H1 (cell line): ENCODE data around the gene CPPED1. TPM values are rescaled to one million over a fixed set of nuclear protein-coding genes. Genes with fewer than 3 reads are reported as not detected.

Source experiments
- CTCF ChIA-PET: fragments of 300-600 bp; sonication (Branson Sonifier 250); formaldehyde crosslinking; loops from one replicate; lab custom pipeline; 2021; ENCODE audit not compliant: partially characterized antibody; lab: Charles Lee
- POLR2A ChIA-PET: fragments of 300-600 bp; sonication (Branson Sonifier 250); formaldehyde crosslinking; loops from one replicate; lab custom pipeline; 2021; ENCODE audit warnings: inconsistent platforms; ENCODE audit not compliant: partially characterized antibody; lab: Charles Lee
- DNase-seq, 2 experiments: peaks; one replicate each; pipeline versions ENCODE4 v3.0.0 to v3.0.0-alpha.2; 2010 to 2022; ENCODE audit warnings: low spot score in 2 of 2, low read depth in 1 of 2, mixed read lengths in 1 of 2
- FAIRE-seq: peaks from 2 replicates; lab custom pipeline; 2011; peaks lifted over from hg19 to GRCh38; lab: Jason Lieb, UNC
- H2AFZ ChIP-seq: 2 replicates; pipeline ENCODE4 v1.8.1; 2012; ENCODE audit warnings: low read length, inconsistent platforms
- H2AK5ac ChIP-seq: 2 replicates; pipeline ENCODE4 v1.6.1; 2013; ENCODE audit warnings: low read depth, low read length
- H2BK120ac ChIP-seq: replicated peaks from 2 replicates; pipeline ENCODE3; 2013; ENCODE audit warnings: low read depth, low read length, inconsistent platforms
- H2BK12ac ChIP-seq: 2 replicates; pipeline ENCODE4 v1.6.1; 2013; ENCODE audit warnings: low read depth, low read length
- H2BK15ac ChIP-seq: 2 replicates; pipeline ENCODE4 v1.6.1; 2013; ENCODE audit warnings: low read length
- H2BK20ac ChIP-seq: 2 replicates; pipeline ENCODE4 v1.6.1; 2013; ENCODE audit warnings: low read length
- H2BK5ac ChIP-seq: 2 replicates; pipeline ENCODE4 v1.6.1; 2013; ENCODE audit warnings: low read depth, low read length
- H3K14ac ChIP-seq: 2 replicates; pipeline ENCODE4 v1.6.1; 2013; ENCODE audit warnings: inconsistent platforms; ENCODE audit not compliant: insufficient read length
- H3K18ac ChIP-seq: 2 replicates; pipeline ENCODE4 v1.6.1; 2013; ENCODE audit warnings: low read length; ENCODE audit errors: extremely low read depth
- H3K23ac ChIP-seq: 2 replicates; pipeline ENCODE4 v1.6.1; 2013; ENCODE audit warnings: inconsistent platforms; ENCODE audit not compliant: insufficient read length
- H3K23me2 ChIP-seq: 2 replicates; pipeline ENCODE4 v1.6.1; 2013; ENCODE audit warnings: low read depth, low read length
- H3K27ac ChIP-seq: 2 replicates; pipeline ENCODE4 v1.6.1; 2011; ENCODE audit warnings: low read depth, low read length, inconsistent platforms
- H3K27me3 ChIP-seq, 4 experiments: replicated peaks in 1 of 4; 1 replicate in 1 of 4; 2 replicates in 3 of 4; pipeline versions ENCODE4 v1.6.1 to v1.8.1; 2011 to 2013; ENCODE audit warnings: low read length in 3 of 4, mild to moderate bottlenecking in 3 of 4, inconsistent platforms in 2 of 4, mixed read lengths in 2 of 4, moderate library complexity in 1 of 4; ENCODE audit not compliant: control insufficient read depth in 3 of 4, insufficient read depth in 3 of 4; ENCODE audit errors: extremely low read depth in 1 of 4
- H3K36me3 ChIP-seq, 4 experiments: 2 replicates each; pipeline versions ENCODE4 v1.6.1 to v1.8.1; 2011 to 2013; ENCODE audit warnings: mild to moderate bottlenecking in 4 of 4, low read length in 3 of 4, moderate library complexity in 2 of 4, control low read depth in 1 of 4, inconsistent platforms in 1 of 4; ENCODE audit not compliant: insufficient read depth in 4 of 4, control insufficient read depth in 2 of 4
- H3K4ac ChIP-seq: replicated peaks from 2 replicates; pipeline ENCODE3; 2013; ENCODE audit warnings: low read length, low read depth, mixed read lengths, inconsistent platforms; ENCODE audit not compliant: insufficient read length
- H3K4me1 ChIP-seq, 4 experiments: replicated peaks in 1 of 4; 1 replicate in 1 of 4; 2 replicates in 3 of 4; pipeline versions ENCODE4 v1.6.1 to v1.8.1; 2011 to 2013; ENCODE audit warnings: low read length in 3 of 4, inconsistent platforms in 2 of 4, mixed read lengths in 1 of 4; ENCODE audit not compliant: insufficient read depth in 4 of 4, control insufficient read depth in 3 of 4
- H3K4me2 ChIP-seq, 2 experiments: 2 replicates each; pipeline versions ENCODE4 v1.6.1 to v1.8.1; 2011 to 2013; ENCODE audit warnings: low read depth in 2 of 2, low read length in 2 of 2, control low read depth in 1 of 2, inconsistent platforms in 1 of 2, mild to moderate bottlenecking in 1 of 2; ENCODE audit not compliant: insufficient read depth in 1 of 2
- H3K4me3 ChIP-seq, 4 experiments: fragments of 200-600, 300-600 bp in 1 of 4; sonication (generic), shearing (Covaris generic), sonication (Bioruptor Twin) in 1 of 4; 2 replicates each; pipeline versions ENCODE4 v1.5.1 to v1.8.1; 2011 to 2016; ENCODE audit warnings: low read length in 4 of 4, low read depth in 3 of 4, control low read depth in 2 of 4, inconsistent platforms in 2 of 4, mild to moderate bottlenecking in 2 of 4, mixed read lengths in 1 of 4, moderate library complexity in 1 of 4; ENCODE audit not compliant: insufficient read depth in 2 of 4; ENCODE audit errors: extremely low read depth in 1 of 4
- H3K56ac ChIP-seq: replicated peaks from 2 replicates; pipeline ENCODE3; 2013; ENCODE audit warnings: low read depth, mild to moderate bottlenecking, mixed read lengths, low read length, inconsistent platforms; ENCODE audit not compliant: insufficient read length
- H3K79me1 ChIP-seq: 2 replicates; pipeline ENCODE4 v1.6.1; 2013; ENCODE audit warnings: low read depth, low read length, control low read depth
- H3K79me2 ChIP-seq, 2 experiments: 2 replicates each; pipeline versions ENCODE4 v1.6.1 to v1.8.1; 2012 to 2013; ENCODE audit warnings: low read length in 2 of 2, mild to moderate bottlenecking in 2 of 2, inconsistent platforms in 1 of 2; ENCODE audit not compliant: insufficient read depth in 2 of 2, control insufficient read depth in 1 of 2
- H3K9ac ChIP-seq, 4 experiments: replicated peaks in 1 of 4; 1 replicate in 1 of 4; 2 replicates in 3 of 4; pipeline versions ENCODE4 v1.6.1 to v1.8.1; 2011 to 2013; ENCODE audit warnings: low read depth in 3 of 4, low read length in 3 of 4, control low read depth in 2 of 4, mild to moderate bottlenecking in 2 of 4, moderate library complexity in 2 of 4, inconsistent platforms in 1 of 4; ENCODE audit errors: extremely low read depth in 1 of 4
- H3K9me3 ChIP-seq, 2 experiments: 2 replicates each; pipeline versions ENCODE4 v1.6.1 to v1.8.1; 2012 to 2013; ENCODE audit warnings: mild to moderate bottlenecking in 2 of 2, moderate library complexity in 2 of 2, control low read depth in 1 of 2, inconsistent platforms in 1 of 2, low read depth in 1 of 2, low read length in 1 of 2, mixed read lengths in 1 of 2; ENCODE audit not compliant: insufficient read depth in 2 of 2
- H4K20me1 ChIP-seq, 2 experiments: replicated peaks in 1 of 2; 2 replicates each; pipeline versions ENCODE3 to v1.8.1; 2011 to 2013; ENCODE audit warnings: inconsistent platforms in 2 of 2, low read length in 2 of 2, mild to moderate bottlenecking in 1 of 2; ENCODE audit not compliant: insufficient read depth in 2 of 2, control insufficient read depth in 1 of 2
- H4K5ac ChIP-seq: 2 replicates; pipeline ENCODE4 v1.6.1; 2013; ENCODE audit warnings: low read length, low read depth, mixed read lengths, inconsistent platforms; ENCODE audit not compliant: insufficient read length
- H4K8ac ChIP-seq: 2 replicates; pipeline ENCODE4 v1.8.0; 2013; ENCODE audit warnings: mild to moderate bottlenecking, moderate library complexity, low read length, inconsistent platforms; ENCODE audit not compliant: insufficient read depth; ENCODE audit errors: extremely low read depth
- H4K91ac ChIP-seq: replicated peaks from 2 replicates; pipeline ENCODE3; 2013; ENCODE audit warnings: low read length, mixed read lengths, inconsistent platforms; ENCODE audit not compliant: insufficient read length
- BRCA1 ChIP-seq: IDR thresholded peaks from 2 replicates; pipeline ENCODE4 v1.6.1; 2012; ENCODE audit warnings: low read depth, low read length, improper control_type of control experiment
- EZH2 ChIP-seq: fragments of 200-600 bp; sonication (generic); IDR thresholded peaks from 2 replicates; pipeline ENCODE4 v1.7.1; 2012; ENCODE audit warnings: low read depth, mild to moderate bottlenecking, moderate library complexity, low read length, inconsistent platforms; ENCODE audit not compliant: severe bottlenecking
- KDM5A ChIP-seq: fragments of 200-600 bp; IDR thresholded peaks from 2 replicates; pipeline ENCODE4 v1.7.1; 2012; ENCODE audit warnings: mild to moderate bottlenecking, low read length, inconsistent platforms, mixed read lengths
- MAFK ChIP-seq: IDR thresholded peaks from 2 replicates; pipeline ENCODE4 v1.6.1; 2012; ENCODE audit warnings: low read depth, mild to moderate bottlenecking, improper control_type of control experiment, low read length
- SP1 ChIP-seq: IDR thresholded peaks from 2 replicates; pipeline ENCODE4 v1.6.1; 2011; ENCODE audit warnings: low read depth, low read length
- TAF7 ChIP-seq: optimal IDR thresholded peaks from 2 replicates; pipeline ENCODE3; 2011; ENCODE audit warnings: low read depth, mild to moderate bottlenecking, inconsistent platforms, low read length, moderate library complexity, borderline replicate concordance
- WGBS, 2 experiments: shearing (Covaris generic) in 1 of 2; methylation state at CpG; one replicate each; pipeline versions ENCODE4 v1.1.6 to v1.1.7; 2013 to 2015; ENCODE audit warnings: low lambda C conversion rate in 2 of 2, mixed read lengths in 2 of 2, inconsistent platforms in 1 of 2, low coverage in 1 of 2, missing lambda C conversion rate in 1 of 2; ENCODE audit not compliant: insufficient replicate concordance in 2 of 2, insufficient coverage in 1 of 2, insufficient read length in 1 of 2; ENCODE audit errors: extremely low coverage in 1 of 2, missing lambda C conversion rate in 1 of 2; 5-methylcytosine and 5-hydroxymethylcytosine counted together
- polyA plus RNA-seq, 7 experiments: library from polyadenylated mRNA; depleted of rRNA in 3 of 7; stranded (reverse) in 5 of 7; unstranded in 2 of 7; fragments of >200 nt in 5 of 7; fragments of 200-250 nt in 2 of 7; gene quantifications; 1 replicate in 5 of 7; 2 replicates in 1 of 7; 4 replicates in 1 of 7; pipeline versions ENCODE4 v1.2.1 to v1.2.3, GENCODE V29; 2011 to 2013; ENCODE audit warnings: missing spikeins in 2 of 7, mixed read lengths in 2 of 7
- total RNA-seq: library from RNA; stranded (reverse); fragmentation: NEBNext Ultra II Directional; extraction: Animal tissue kit (Norgen Biotek cat#: 25700); gene quantifications from 2 replicates; pipeline ENCODE4 v1.2.1, GENCODE V29; 2021

The CPPED1 gene
- total and polyA plus RNA-seq, 2 of the 8 experiments (the other 6 are each of a cell fraction or from before 2014, with no cell fraction given) = 3.5 to 11.2 TPM

GRCh38 chr16:12655537-12655936 is 148.2 kb downstream of the CPPED1 start:
- Histone ChIP-seq H2BK5ac (no peak overlapping the region), H2BK20ac (no peak overlapping the region), H4K8ac (no peak overlapping the region; the same call in 1 of the 2 replicates), H2BK15ac (no peak overlapping the region), H3K4me1 (no peaks in the 10 kb centered on the region), H3K79me1 (no peaks in the 10 kb centered on the region), H3K79me2 (no peaks in the 10 kb centered on the region), H4K20me1 (no peaks in the 10 kb centered on the region), H3K23ac (peak overlapping the region; percentile 9), H3K56ac (no peak overlapping the region), H3K9ac (no peak overlapping the region; a peak in 1 of 7 replicates), H3K36me3 (no peaks in the 10 kb centered on the region), H3K18ac (no peak overlapping the region), H3K4me2 (no peak overlapping the region), H4K91ac (no peak overlapping the region), H3K14ac (no peak overlapping the region), H3K23me2 (no peaks in the 10 kb centered on the region; the same call in 1 of the 2 replicates), H3K4ac (no peak overlapping the region), H3K27ac (no peak overlapping the region), H2AK5ac (no peak overlapping the region), H3K9me3 (no peaks in the 10 kb centered on the region), H3K27me3 (no peaks in the 10 kb centered on the region), H2BK12ac (no peak overlapping the region), H4K5ac (no peak overlapping the region), H3K4me3 (no peak overlapping the region), H2BK120ac (no peak overlapping the region), H2AFZ (no peak overlapping the region)
- ChIA-PET POLR2A (no interaction called here), CTCF (no interaction called here)
- no peak for DNase-seq
- 87% methylated on average over 11 of the region's 11 CpGs; no CpG with 5 or more reads in 1 of the 2 experiments for WGBS, 2 experiments
- FAIRE-seq = no peak
- TF ChIP-seq BRCA1 = no peak
- TF ChIP-seq KDM5A = no peak
- no peak for TF ChIP-seq TAF7
- no peak for TF ChIP-seq MAFK
- TF ChIP-seq EZH2 = no peak
- TF ChIP-seq SP1 = no peak
